H9 (cell line): ENCODE measurements around the gene WHRN. TPM values are rescaled to one million over a fixed set of nuclear protein-coding genes. Genes with fewer than 3 reads are reported as not detected.

Source experiments
- DNase-seq: peaks from one replicate; pipeline ENCODE4 v3.0.0-alpha.2; 2017
- H2AFZ ChIP-seq: one replicate; pipeline ENCODE4 v1.6.1; 2013; ENCODE audit warnings: mild to moderate bottlenecking, low read length, control low read depth, moderate library complexity
- H2AK5ac ChIP-seq: 2 replicates; pipeline ENCODE4 v1.6.1; 2013; ENCODE audit warnings: low read length, control low read depth, mixed read lengths; ENCODE audit not compliant: insufficient read length
- H2BK120ac ChIP-seq: one replicate; pipeline ENCODE4 v1.6.1; 2013; ENCODE audit warnings: low read depth, mild to moderate bottlenecking, low read length, control low read depth, inconsistent platforms; ENCODE audit not compliant: poor library complexity, severe bottlenecking
- H2BK12ac ChIP-seq: 2 replicates; pipeline ENCODE4 v1.6.1; 2013; ENCODE audit warnings: low read length, control low read depth, mixed read lengths, low read depth; ENCODE audit not compliant: insufficient read length
- H2BK15ac ChIP-seq: 2 replicates; pipeline ENCODE4 v1.6.1; 2013; ENCODE audit warnings: low read depth, low read length, control low read depth
- H2BK20ac ChIP-seq: one replicate; pipeline ENCODE4 v1.6.1; 2013; ENCODE audit warnings: low read depth, mild to moderate bottlenecking, low read length, control low read depth, inconsistent platforms; ENCODE audit not compliant: poor library complexity, severe bottlenecking
- H2BK5ac ChIP-seq: 2 replicates; pipeline ENCODE4 v1.6.1; 2013; ENCODE audit warnings: low read length, control low read depth, mixed read lengths; ENCODE audit not compliant: insufficient read length
- H3K14ac ChIP-seq: 2 replicates; pipeline ENCODE4 v1.6.1; 2013; ENCODE audit warnings: low read length, control low read depth; ENCODE audit not compliant: insufficient read depth
- H3K18ac ChIP-seq: 2 replicates; pipeline ENCODE4 v1.6.1; 2013; ENCODE audit warnings: low read depth, mild to moderate bottlenecking, mixed read lengths, low read length, control low read depth; ENCODE audit not compliant: insufficient read length
- H3K23ac ChIP-seq: 2 replicates; pipeline ENCODE4 v1.6.1; 2013; ENCODE audit warnings: low read length, control low read depth, mixed read lengths, low read depth; ENCODE audit not compliant: insufficient read length
- H3K23me2 ChIP-seq: 2 replicates; pipeline ENCODE4 v1.6.1; 2013; ENCODE audit warnings: low read depth, mild to moderate bottlenecking, mixed read lengths, low read length, control low read depth; ENCODE audit not compliant: insufficient read length, poor library complexity, severe bottlenecking
- H3K27ac ChIP-seq: 2 replicates; pipeline ENCODE4 v1.5.1; 2013; ENCODE audit warnings: low read length, control low read depth, mixed read lengths, low read depth; ENCODE audit not compliant: insufficient read length
- H3K27me3 ChIP-seq: 2 replicates; pipeline ENCODE4 v1.6.1; 2013; ENCODE audit warnings: low read length, control low read depth, inconsistent platforms; ENCODE audit not compliant: insufficient read depth
- H3K4ac ChIP-seq: 2 replicates; pipeline ENCODE4 v1.6.1; 2013; ENCODE audit warnings: low read depth, mild to moderate bottlenecking, control low read depth, inconsistent platforms, low read length, moderate library complexity
- H3K4me1 ChIP-seq: 2 replicates; pipeline ENCODE4 v1.6.1; 2013; ENCODE audit warnings: low read length, control low read depth, inconsistent platforms; ENCODE audit not compliant: insufficient read depth
- H3K4me2 ChIP-seq: 2 replicates; pipeline ENCODE4 v1.6.1; 2013; ENCODE audit warnings: low read length, control low read depth, mixed read lengths; ENCODE audit not compliant: insufficient read length, insufficient read depth
- H3K56ac ChIP-seq: 2 replicates; pipeline ENCODE4 v1.6.1; 2013; ENCODE audit warnings: low read depth, mild to moderate bottlenecking, mixed read lengths, low read length, control low read depth; ENCODE audit not compliant: insufficient read length
- H3K79me1 ChIP-seq: 2 replicates; pipeline ENCODE4 v1.6.1; 2013; ENCODE audit warnings: low read depth, mild to moderate bottlenecking, moderate library complexity, low read length, control low read depth, inconsistent platforms; ENCODE audit not compliant: insufficient read depth, poor library complexity, severe bottlenecking
- H3K79me2 ChIP-seq: 2 replicates; pipeline ENCODE4 v1.6.1; 2013; ENCODE audit warnings: low read length, control low read depth, inconsistent platforms; ENCODE audit not compliant: insufficient read depth
- H3K9ac ChIP-seq: 2 replicates; pipeline ENCODE4 v1.6.1; 2013; ENCODE audit warnings: low read length, control low read depth, mixed read lengths; ENCODE audit not compliant: insufficient read length; ENCODE audit errors: extremely low read depth
- H3K9me3 ChIP-seq: one replicate; pipeline ENCODE4 v1.6.1; 2013; ENCODE audit warnings: low read depth, low read length, inconsistent platforms; ENCODE audit not compliant: control insufficient read depth
- H3T11ph ChIP-seq: one replicate; pipeline ENCODE4 v1.6.1; 2013; ENCODE audit warnings: mild to moderate bottlenecking, low read length, control low read depth, inconsistent platforms
- H4K20me1 ChIP-seq: one replicate; pipeline ENCODE4 v1.6.1; 2013; ENCODE audit not compliant: control insufficient read depth, insufficient read length, insufficient read depth
- H4K5ac ChIP-seq: 2 replicates; pipeline ENCODE4 v1.6.1; 2013; ENCODE audit warnings: low read depth, mild to moderate bottlenecking, mixed read lengths, low read length, control low read depth; ENCODE audit not compliant: insufficient read length
- H4K8ac ChIP-seq: replicated peaks from 2 replicates; pipeline ENCODE4 v1.6.1; 2013; ENCODE audit warnings: low read length, control low read depth, mixed read lengths, low read depth; ENCODE audit not compliant: insufficient read length
- H4K91ac ChIP-seq: 2 replicates; pipeline ENCODE4 v1.6.1; 2013; ENCODE audit warnings: low read depth, mild to moderate bottlenecking, moderate library complexity, mixed read lengths, low read length, control low read depth; ENCODE audit not compliant: insufficient read length
- H3K27ac Mint-ChIP-seq, 3 experiments: 2 replicates in 2 of 3; 3 replicates in 1 of 3; pipeline ENCODE4 v1.8.0; 2020 to 2021; ENCODE audit warnings: mixed read lengths in 3 of 3, mild to moderate bottlenecking in 1 of 3, moderate library complexity in 1 of 3
- H3K27me3 Mint-ChIP-seq: 2 replicates; pipeline ENCODE4 v1.8.0; 2021; ENCODE audit warnings: low read depth, mild to moderate bottlenecking, moderate library complexity, mixed read lengths
- H3K36me3 Mint-ChIP-seq, 3 experiments: 2 replicates in 2 of 3; 3 replicates in 1 of 3; pipeline ENCODE4 v1.8.0; 2020 to 2021; ENCODE audit warnings: low read depth in 3 of 3, mixed read lengths in 3 of 3; ENCODE audit not compliant: insufficient read depth in 1 of 3
- H3K4me1 Mint-ChIP-seq, 2 experiments: 2 replicates each; pipeline ENCODE4 v1.8.0; 2020; ENCODE audit warnings: mixed read lengths in 2 of 2
- H3K4me3 Mint-ChIP-seq, 2 experiments: 2 replicates in 1 of 2; 3 replicates in 1 of 2; pipeline ENCODE4 v1.8.0; 2020 to 2021; ENCODE audit warnings: mild to moderate bottlenecking in 2 of 2, mixed read lengths in 2 of 2, moderate library complexity in 1 of 2
- H3K9me3 Mint-ChIP-seq, 2 experiments: 2 replicates in 1 of 2; 3 replicates in 1 of 2; pipeline ENCODE4 v1.8.0; 2020; ENCODE audit warnings: mild to moderate bottlenecking in 2 of 2, mixed read lengths in 2 of 2, moderate library complexity in 1 of 2
- CTCF ChIP-seq: fragments of 200-600 bp; sonication (generic); conservative IDR thresholded peaks from 3 replicates; pipeline ENCODE4 v1.8.0; 2021; ENCODE audit warnings: antibody characterized with exemption, mild to moderate bottlenecking
- WGBS: extraction: QIAGEN DNeasy Blood & Tissue Kit; methylation state at CpG from one replicate; pipeline ENCODE4 v1.1.7; 2013; ENCODE audit warnings: missing lambda C conversion rate, low lambda C conversion rate, mixed read lengths; ENCODE audit not compliant: insufficient read length; ENCODE audit errors: extremely low coverage; 5-methylcytosine and 5-hydroxymethylcytosine counted together
- total RNA-seq: library from RNA; stranded (reverse); gene quantifications from 2 replicates; pipeline ENCODE4 v1.2.1, GENCODE V29; 2021

The WHRN gene
- total RNA-seq, 1 experiment from 2014 or later, result 2.2 TPM

- Histone ChIP-seq H3K23ac (no peak overlapping the region), H4K5ac (no peak overlapping the region), H3K23me2 (no peaks in the 10 kb centered on the region), H4K8ac (no peak overlapping the region), H3K79me1 (no peaks in the 10 kb centered on the region), H4K20me1 (no peaks in the 10 kb centered on the region), H3K79me2 (no peaks in the 10 kb centered on the region), H3K18ac (no peak overlapping the region), H4K91ac (no peak overlapping the region), H3K56ac (no peak overlapping the region), H2BK20ac (no peak overlapping the region), H2BK15ac (no peak overlapping the region), H2AFZ (no peak overlapping the region), H3T11ph (no peak overlapping the region), H3K9ac (no peak overlapping the region), H2AK5ac (no peak overlapping the region), H3K9me3 (no peaks in the 10 kb centered on the region), H3K14ac (no peak overlapping the region), H3K27ac (no peak overlapping the region), H3K27me3 (no peaks in the 10 kb centered on the region), H3K4me1 (no peaks in the 10 kb centered on the region; the same call in 1 of the 2 replicates), H2BK5ac (no peak overlapping the region), H2BK120ac (no peak overlapping the region), H2BK12ac (no peak overlapping the region), H3K4me2 (no peak overlapping the region), H3K4ac (no peak overlapping the region)
- Mint-ChIP-seq H3K36me3 (no peaks in the 10 kb centered on the region; a peak in 2 of 7 replicates), H3K4me1 (peaks cover 11 to 16% of the 10 kb centered on the region in 2 experiments), H3K4me3 (no peak overlapping the region), H3K9me3 (no peaks in the 10 kb centered on the region), H3K27me3 (no peaks in the 10 kb centered on the region; the same call in 1 of the 2 replicates), H3K27ac (no peak overlapping the region)
- TF ChIP-seq CTCF, result no peak
- no CpG with 5 or more reads among the region's 8 CpGs for WGBS
- no peak for DNase-seq
Measured at GRCh38 chr9:114475412-114476135, 29.7 kb downstream of the WHRN start.
